Measurements from ENCODE around the gene FEZ2. TPM values are rescaled to one million over a fixed set of nuclear protein-coding genes. Genes with fewer than 3 reads are reported as not detected.

Gene FEZ2
- total RNA-seq, 1 experiment from 2014 or later: 22.2 TPM

DNA sequence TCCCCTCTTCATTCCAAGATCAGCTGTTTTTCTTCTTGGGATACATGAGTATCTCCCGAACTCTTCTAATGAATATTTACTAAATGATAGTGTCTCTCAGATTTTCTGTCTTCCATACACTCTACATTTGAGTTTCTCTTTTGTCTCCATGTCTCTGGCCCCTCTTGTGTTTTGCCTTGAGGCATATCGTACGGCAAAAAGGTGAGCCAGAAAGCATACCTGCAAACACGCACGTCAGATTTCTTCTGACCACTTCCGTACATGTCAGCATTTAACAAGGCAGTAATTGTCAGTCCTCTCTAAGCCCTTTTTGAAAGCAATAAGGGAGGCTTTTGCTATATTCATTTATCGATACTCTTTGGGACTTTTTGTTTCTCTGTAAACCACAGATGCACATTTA, 82.4 kb downstream of the FEZ2 start (continued):
- TF ChIP-seq, protein P1, sequence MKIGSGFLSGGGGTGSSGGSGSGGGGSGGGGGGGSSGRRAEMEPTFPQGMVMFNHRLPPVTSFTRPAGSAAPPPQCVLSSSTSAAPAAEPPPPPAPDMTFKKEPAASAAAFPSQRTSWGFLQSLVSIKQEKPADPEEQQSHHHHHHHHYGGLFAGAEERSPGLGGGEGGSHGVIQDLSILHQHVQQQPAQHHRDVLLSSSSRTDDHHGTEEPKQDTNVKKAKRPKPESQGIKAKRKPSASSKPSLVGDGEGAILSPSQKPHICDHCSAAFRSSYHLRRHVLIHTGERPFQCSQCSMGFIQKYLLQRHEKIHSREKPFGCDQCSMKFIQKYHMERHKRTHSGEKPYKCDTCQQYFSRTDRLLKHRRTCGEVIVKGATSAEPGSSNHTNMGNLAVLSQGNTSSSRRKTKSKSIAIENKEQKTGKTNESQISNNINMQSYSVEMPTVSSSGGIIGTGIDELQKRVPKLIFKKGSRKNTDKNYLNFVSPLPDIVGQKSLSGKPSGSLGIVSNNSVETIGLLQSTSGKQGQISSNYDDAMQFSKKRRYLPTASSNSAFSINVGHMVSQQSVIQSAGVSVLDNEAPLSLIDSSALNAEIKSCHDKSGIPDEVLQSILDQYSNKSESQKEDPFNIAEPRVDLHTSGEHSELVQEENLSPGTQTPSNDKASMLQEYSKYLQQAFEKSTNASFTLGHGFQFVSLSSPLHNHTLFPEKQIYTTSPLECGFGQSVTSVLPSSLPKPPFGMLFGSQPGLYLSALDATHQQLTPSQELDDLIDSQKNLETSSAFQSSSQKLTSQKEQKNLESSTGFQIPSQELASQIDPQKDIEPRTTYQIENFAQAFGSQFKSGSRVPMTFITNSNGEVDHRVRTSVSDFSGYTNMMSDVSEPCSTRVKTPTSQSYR (CRISPR knock-in tag; IDR thresholded peaks at IDR 0.05): no peak
- TF ChIP-seq, protein P2, sequence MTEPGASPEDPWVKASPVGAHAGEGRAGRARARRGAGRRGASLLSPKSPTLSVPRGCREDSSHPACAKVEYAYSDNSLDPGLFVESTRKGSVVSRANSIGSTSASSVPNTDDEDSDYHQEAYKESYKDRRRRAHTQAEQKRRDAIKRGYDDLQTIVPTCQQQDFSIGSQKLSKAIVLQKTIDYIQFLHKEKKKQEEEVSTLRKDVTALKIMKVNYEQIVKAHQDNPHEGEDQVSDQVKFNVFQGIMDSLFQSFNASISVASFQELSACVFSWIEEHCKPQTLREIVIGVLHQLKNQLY (CRISPR knock-in tag; IDR thresholded peaks at IDR 0.05): no peak
- TF ChIP-seq ZNF232 (CRISPR knock-in tag; IDR thresholded peaks at IDR 0.05) (no peak), TCF7 (CRISPR knock-in tag; IDR thresholded peaks at IDR 0.05; ENCODE audit: low read depth) (no peak), OVOL2 (CRISPR knock-in tag; IDR thresholded peaks at IDR 0.05; ENCODE audit: borderline replicate concordance) (no peak), ZNF138 (CRISPR knock-in tag; conservative IDR thresholded peaks at IDR 0.05) (no peak), MYBL2 (CRISPR knock-in tag; IDR thresholded peaks at IDR 0.05) (no peak), ATF2 (CRISPR knock-in tag; IDR thresholded peaks at IDR 0.05; ENCODE audit: borderline replicate concordance, low read depth) (no peak), ZMAT4 (CRISPR knock-in tag; IDR thresholded peaks at IDR 0.05) (no peak), ATF1 (CRISPR knock-in tag; IDR thresholded peaks at IDR 0.05) (no peak), NR3C1 (CRISPR knock-in tag; conservative IDR thresholded peaks at IDR 0.05; ENCODE audit: low read depth) (no peak), FOXP1 (CRISPR knock-in tag; IDR thresholded peaks at IDR 0.05; ENCODE audit: borderline replicate concordance) (no peak)
- TF ChIP-seq, protein P3, sequence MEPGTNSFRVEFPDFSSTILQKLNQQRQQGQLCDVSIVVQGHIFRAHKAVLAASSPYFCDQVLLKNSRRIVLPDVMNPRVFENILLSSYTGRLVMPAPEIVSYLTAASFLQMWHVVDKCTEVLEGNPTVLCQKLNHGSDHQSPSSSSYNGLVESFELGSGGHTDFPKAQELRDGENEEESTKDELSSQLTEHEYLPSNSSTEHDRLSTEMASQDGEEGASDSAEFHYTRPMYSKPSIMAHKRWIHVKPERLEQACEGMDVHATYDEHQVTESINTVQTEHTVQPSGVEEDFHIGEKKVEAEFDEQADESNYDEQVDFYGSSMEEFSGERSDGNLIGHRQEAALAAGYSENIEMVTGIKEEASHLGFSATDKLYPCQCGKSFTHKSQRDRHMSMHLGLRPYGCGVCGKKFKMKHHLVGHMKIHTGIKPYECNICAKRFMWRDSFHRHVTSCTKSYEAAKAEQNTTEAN (CRISPR knock-in tag; IDR thresholded peaks at IDR 0.05): no peak
- TF ChIP-seq, protein P4, sequence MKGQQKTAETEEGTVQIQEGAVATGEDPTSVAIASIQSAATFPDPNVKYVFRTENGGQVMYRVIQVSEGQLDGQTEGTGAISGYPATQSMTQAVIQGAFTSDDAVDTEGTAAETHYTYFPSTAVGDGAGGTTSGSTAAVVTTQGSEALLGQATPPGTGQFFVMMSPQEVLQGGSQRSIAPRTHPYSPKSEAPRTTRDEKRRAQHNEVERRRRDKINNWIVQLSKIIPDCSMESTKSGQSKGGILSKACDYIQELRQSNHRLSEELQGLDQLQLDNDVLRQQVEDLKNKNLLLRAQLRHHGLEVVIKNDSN (CRISPR knock-in tag; IDR thresholded peaks at IDR 0.05): no peak

GRCh38 chr2:36513661-36514060, 84.3 kb downstream of the FEZ2 start:
- CTCF ChIA-PET: no interaction called here
- Mint-ChIP-seq H3K27ac (no peak overlapping the region), H3K27me3 (ENCODE audit: low read depth) (no peaks in the 10 kb centered on the region), H3K4me1 (peaks cover under 1% of the 10 kb centered on the region), H3K9me3 (no peaks in the 10 kb centered on the region), H3K4me3 (no peak overlapping the region), H3K36me3 (peaks cover 62% of the 10 kb centered on the region)
- ATAC-seq (no peak), DNase-seq (ENCODE audit: low spot score) (no peak)
- POLR2A ChIA-PET: no interaction called here
- TF ChIP-seq SP1 (CRISPR knock-in tag; conservative IDR thresholded peaks at IDR 0.05) (no peak), GABPB1 (CRISPR knock-in tag; IDR thresholded peaks at IDR 0.05) (no peak), ZNF138 (CRISPR knock-in tag; conservative IDR thresholded peaks at IDR 0.05) (no peak), RELA (CRISPR knock-in tag; IDR thresholded peaks at IDR 0.05; ENCODE audit: borderline replicate concordance) (no peak), JUN (CRISPR knock-in tag; IDR thresholded peaks at IDR 0.05) (no peak), TCF7 (CRISPR knock-in tag; IDR thresholded peaks at IDR 0.05; ENCODE audit: low read depth) (no peak), RORB (CRISPR knock-in tag; IDR thresholded peaks at IDR 0.05) (no peak), GTF2I (CRISPR knock-in tag; conservative IDR thresholded peaks at IDR 0.05) (no peak), ELF4 (CRISPR knock-in tag; IDR thresholded peaks at IDR 0.05; ENCODE audit: low read depth) (no peak)
- TF ChIP-seq, protein P2 (CRISPR knock-in tag; IDR thresholded peaks at IDR 0.05): no peak
- TF ChIP-seq, protein P5, sequence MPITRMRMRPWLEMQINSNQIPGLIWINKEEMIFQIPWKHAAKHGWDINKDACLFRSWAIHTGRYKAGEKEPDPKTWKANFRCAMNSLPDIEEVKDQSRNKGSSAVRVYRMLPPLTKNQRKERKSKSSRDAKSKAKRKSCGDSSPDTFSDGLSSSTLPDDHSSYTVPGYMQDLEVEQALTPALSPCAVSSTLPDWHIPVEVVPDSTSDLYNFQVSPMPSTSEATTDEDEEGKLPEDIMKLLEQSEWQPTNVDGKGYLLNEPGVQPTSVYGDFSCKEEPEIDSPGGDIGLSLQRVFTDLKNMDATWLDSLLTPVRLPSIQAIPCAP (CRISPR knock-in tag; IDR thresholded peaks at IDR 0.05): no peak
- TF ChIP-seq, protein P6, sequence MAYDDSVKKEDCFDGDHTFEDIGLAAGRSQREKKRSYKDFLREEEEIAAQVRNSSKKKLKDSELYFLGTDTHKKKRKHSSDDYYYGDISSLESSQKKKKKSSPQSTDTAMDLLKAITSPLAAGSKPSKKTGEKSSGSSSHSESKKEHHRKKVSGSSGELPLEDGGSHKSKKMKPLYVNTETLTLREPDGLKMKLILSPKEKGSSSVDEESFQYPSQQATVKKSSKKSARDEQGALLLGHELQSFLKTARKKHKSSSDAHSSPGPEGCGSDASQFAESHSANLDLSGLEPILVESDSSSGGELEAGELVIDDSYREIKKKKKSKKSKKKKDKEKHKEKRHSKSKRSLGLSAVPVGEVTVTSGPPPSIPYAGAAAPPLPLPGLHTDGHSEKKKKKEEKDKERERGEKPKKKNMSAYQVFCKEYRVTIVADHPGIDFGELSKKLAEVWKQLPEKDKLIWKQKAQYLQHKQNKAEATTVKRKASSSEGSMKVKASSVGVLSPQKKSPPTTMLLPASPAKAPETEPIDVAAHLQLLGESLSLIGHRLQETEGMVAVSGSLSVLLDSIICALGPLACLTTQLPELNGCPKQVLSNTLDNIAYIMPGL (CRISPR knock-in tag; IDR thresholded peaks at IDR 0.05): no peak

All from WTC11 (cell line).